Lung (tissue), 12 donors: ENCODE results near the gene PRKCE. TPM values are rescaled to one million over a fixed set of nuclear protein-coding genes. Genes with fewer than 3 reads are reported as not detected.

Source experiments
- ATAC-seq: fragments of 200-7000 bp; cut with Tn5 transposase; one replicate; pipeline ENCODE4 v1.9.1; 2020; ENCODE audit warnings: moderate number of reproducible peaks; ENCODE audit not compliant: insufficient read depth, low FRiP score
- DNase-seq, 3 donors: peaks; one replicate each; pipeline ENCODE4 v3.0.0-alpha.2; 2013 to 2017
- H3K27ac ChIP-seq, 2 donors: one replicate each; pipeline ENCODE4 v1.5.1; 2013; ENCODE audit warnings: mild to moderate bottlenecking in 2 of 2, moderate library complexity in 2 of 2, control low read depth in 1 of 2, inconsistent platforms in 1 of 2, low read depth in 1 of 2, low read length in 1 of 2
- H3K27me3 ChIP-seq, 3 donors: one replicate each; pipeline ENCODE4 v1.5.1; 2013; ENCODE audit warnings: low read length in 2 of 3; ENCODE audit not compliant: control insufficient read depth in 3 of 3, insufficient read depth in 3 of 3
- H3K36me3 ChIP-seq, 4 donors: one replicate each; pipeline ENCODE4 v1.5.1; 2013; ENCODE audit warnings: low read length in 4 of 4, mild to moderate bottlenecking in 1 of 4, moderate library complexity in 1 of 4; ENCODE audit not compliant: control insufficient read depth in 4 of 4, insufficient read depth in 4 of 4
- H3K4me1 ChIP-seq, 5 donors: one replicate each; pipeline ENCODE4 v1.5.1; 2013; ENCODE audit warnings: low read length in 5 of 5, mild to moderate bottlenecking in 2 of 5, moderate library complexity in 1 of 5; ENCODE audit not compliant: control insufficient read depth in 5 of 5, insufficient read depth in 5 of 5
- H3K4me3 ChIP-seq: one replicate; pipeline ENCODE4 v1.5.1; 2013; ENCODE audit warnings: mild to moderate bottlenecking, control low read depth, moderate library complexity
- H3K9ac ChIP-seq, 2 donors: one replicate each; pipeline ENCODE4 v1.5.1; 2013; ENCODE audit warnings: low read length in 2 of 2, control low read depth in 1 of 2; ENCODE audit not compliant: insufficient read depth in 1 of 2
- H3K9me3 ChIP-seq, 4 donors: one replicate each; pipeline ENCODE4 v1.5.1; 2013; ENCODE audit warnings: low read length in 3 of 4, mild to moderate bottlenecking in 1 of 4, moderate library complexity in 1 of 4; ENCODE audit not compliant: control insufficient read depth in 4 of 4, insufficient read depth in 3 of 4
- CTCF ChIP-seq: IDR thresholded peaks from 2 replicates; pipeline ENCODE4 v1.5.1; 2012; ENCODE audit warnings: mild to moderate bottlenecking; ENCODE audit errors: control extremely low read depth, extremely low read depth
- WGBS, 2 donors: extraction: QIAGEN DNeasy Blood & Tissue Kit; methylation state at CpG; one replicate each; pipeline ENCODE4 v1.1.7; 2013; 5-methylcytosine and 5-hydroxymethylcytosine counted together
- polyA plus RNA-seq, 2 donors: library from polyadenylated mRNA; stranded (reverse); fragments of 200-250 nt; gene quantifications; one replicate each; pipeline ENCODE4 v1.2.1, GENCODE V29; 2013
- total RNA-seq, 2 donors: library from RNA; depleted of rRNA in 1 of 2; stranded (reverse); fragments of >200 nt in 1 of 2; gene quantifications; one replicate each; pipeline ENCODE4 v1.2.1, GENCODE V29; 2014 to 2021
- donor health status: control.
- donor health status: control.
- donor health status: Bipolar disorder and iron deficiency.
- donor health status: healthy.
- donor health status: DM: yes; HTN: yes; CAD: no.

Gene PRKCE
- total and polyA plus RNA-seq, 4 donors, result 12.5 to 82.2 (median 32.1) TPM

- no peak for TF ChIP-seq CTCF
- peaks cover 0 to 2% (median 2%) of the 10 kb centered on the region in 4 donors for H3K9me3 ChIP-seq
- H3K27me3 ChIP-seq, result no peaks in the 10 kb centered on the region
- no peak for ATAC-seq
- peaks cover 0 to 5% (median 0%) of the 10 kb centered on the region in 5 donors for H3K4me1 ChIP-seq
- H3K9ac ChIP-seq, result no peak overlapping the region
- no peak overlapping the region for H3K27ac ChIP-seq
- no peaks in the 10 kb centered on the region for H3K36me3 ChIP-seq
- DNase-seq, result no peak
- WGBS, 2 donors, result 89 to 94% methylated on average over 4 of the region's 4 CpGs
- no peak overlapping the region for H3K4me3 ChIP-seq
Observed at GRCh38 chr2:46207591-46207990, 556.1 kb downstream of the PRKCE start.

GRCh38 chr2:46208766-46209165 is 557.3 kb downstream of the PRKCE start:
- ATAC-seq (no peak), DNase-seq (no peak)
- no peaks in the 10 kb centered on the region for H3K36me3 ChIP-seq
- WGBS, 2 donors, result 95% methylated on average over 1 of the region's 1 CpG
- H3K9ac ChIP-seq, result no peak overlapping the region
- H3K4me3 ChIP-seq, result no peak overlapping the region
- no peak for TF ChIP-seq CTCF
- no peak overlapping the region for H3K27ac ChIP-seq
- peaks cover 0 to 2% (median 2%) of the 10 kb centered on the region in 4 donors for H3K9me3 ChIP-seq
- H3K4me1 ChIP-seq, result peaks cover 0 to 5% (median 0%) of the 10 kb centered on the region in 5 donors
- no peaks in the 10 kb centered on the region for H3K27me3 ChIP-seq

DNA sequence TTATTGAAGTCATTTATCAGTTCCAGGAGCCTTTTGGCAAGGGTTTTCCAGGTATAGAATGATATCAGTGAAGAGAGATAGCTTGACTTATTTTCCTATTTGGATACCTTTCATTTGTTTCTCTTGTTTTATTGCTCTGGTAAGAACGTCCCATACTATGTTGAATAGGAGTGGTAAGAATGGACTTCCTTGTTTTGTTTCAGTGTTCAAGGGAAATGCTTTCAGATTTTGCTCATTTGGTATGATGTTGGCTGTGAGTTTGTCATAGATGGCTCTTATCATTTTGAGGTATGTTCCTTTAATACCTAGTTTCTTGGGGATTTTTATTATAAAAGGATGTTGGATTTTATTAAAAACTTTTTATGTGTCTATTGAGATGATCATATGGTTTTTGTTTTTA is 558.6 kb downstream of the PRKCE start:
- Histone ChIP-seq H3K9ac (no peak overlapping the region), H3K27me3 (no peaks in the 10 kb centered on the region), H3K36me3 (no peaks in the 10 kb centered on the region), H3K27ac (no peak overlapping the region), H3K4me3 (no peak overlapping the region), H3K9me3 (peaks cover 0 to 3% (median 2%) of the 10 kb centered on the region in 4 donors), H3K4me1 (peaks cover 0 to 5% (median 0%) of the 10 kb centered on the region in 5 donors)
- DNase-seq, result no peak
- no peak for TF ChIP-seq CTCF
- WGBS, 2 donors, result 71 to 75% methylated on average over 1 of the region's 1 CpG
- no peak for ATAC-seq

GRCh38 chr2:46211461-46211860 is 560.0 kb downstream of the PRKCE start:
- ATAC-seq (no peak), DNase-seq (peak in 2 of 3 donors; percentile 82 to 83)
- Histone ChIP-seq H3K36me3 (no peaks in the 10 kb centered on the region), H3K9me3 (peaks cover 0 to 6% (median 2%) of the 10 kb centered on the region in 4 donors), H3K4me3 (no peak overlapping the region), H3K9ac (no peak overlapping the region), H3K4me1 (peaks cover 0 to 5% (median 0%) of the 10 kb centered on the region in 5 donors), H3K27me3 (no peaks in the 10 kb centered on the region), H3K27ac (no peak overlapping the region)
- TF ChIP-seq CTCF, result no peak
- 59 to 60% methylated on average over 1 of the region's 1 CpG for WGBS, 2 donors
